Progenitor cell of endocrine pancreas (in vitro differentiated cells): ENCODE data around the gene PLCG1. TPM values are rescaled to one million over a fixed set of nuclear protein-coding genes. Genes with fewer than 3 reads are reported as not detected.

Experiments used
- DNase-seq: peaks from one replicate; pipeline ENCODE4 v3.0.0; 2021; ENCODE audit warnings: low spot score; ENCODE audit not compliant: unreplicated experiment
- H3K27ac Mint-ChIP-seq: 2 replicates; pipeline ENCODE4 v1.8.0; 2021; ENCODE audit warnings: mild to moderate bottlenecking, moderate library complexity, mixed read lengths
- H3K27me3 Mint-ChIP-seq: 2 replicates; pipeline ENCODE4 v1.8.0; 2021; ENCODE audit warnings: mixed read lengths
- H3K36me3 Mint-ChIP-seq: 2 replicates; pipeline ENCODE4 v1.8.0; 2022; ENCODE audit warnings: mixed read lengths; ENCODE audit not compliant: insufficient read depth
- H3K4me1 Mint-ChIP-seq: 2 replicates; pipeline ENCODE4 v1.8.0; 2021; ENCODE audit warnings: low read depth, mixed read lengths
- H3K4me3 Mint-ChIP-seq: 2 replicates; pipeline ENCODE4 v1.8.0; 2021; ENCODE audit warnings: low read depth, mild to moderate bottlenecking, moderate library complexity, mixed read lengths
- H3K9me3 Mint-ChIP-seq: 2 replicates; pipeline ENCODE4 v1.8.0; 2021; ENCODE audit warnings: low read depth, mixed read lengths
- total RNA-seq: library from RNA; stranded (reverse); gene quantifications from 2 replicates; pipeline ENCODE4 v1.2.1, GENCODE V29; 2021
- TF ChIP-seq, protein P1 (sequence below): fragments of 200-600 bp; sonication (generic); IDR thresholded peaks from one replicate; pipeline ENCODE4 v1.5.0; 2021; ENCODE audit warnings: antibody characterized with exemption, mild to moderate bottlenecking; ENCODE audit not compliant: unreplicated experiment

Gene PLCG1
- total RNA-seq, 1 donor from 2014 or later, result 395 TPM

- peaks cover 9% of the 10 kb centered on the region for H3K4me1 Mint-ChIP-seq
- peaks cover 26% of the 10 kb centered on the region for H3K36me3 Mint-ChIP-seq
- TF ChIP-seq, protein P1, sequence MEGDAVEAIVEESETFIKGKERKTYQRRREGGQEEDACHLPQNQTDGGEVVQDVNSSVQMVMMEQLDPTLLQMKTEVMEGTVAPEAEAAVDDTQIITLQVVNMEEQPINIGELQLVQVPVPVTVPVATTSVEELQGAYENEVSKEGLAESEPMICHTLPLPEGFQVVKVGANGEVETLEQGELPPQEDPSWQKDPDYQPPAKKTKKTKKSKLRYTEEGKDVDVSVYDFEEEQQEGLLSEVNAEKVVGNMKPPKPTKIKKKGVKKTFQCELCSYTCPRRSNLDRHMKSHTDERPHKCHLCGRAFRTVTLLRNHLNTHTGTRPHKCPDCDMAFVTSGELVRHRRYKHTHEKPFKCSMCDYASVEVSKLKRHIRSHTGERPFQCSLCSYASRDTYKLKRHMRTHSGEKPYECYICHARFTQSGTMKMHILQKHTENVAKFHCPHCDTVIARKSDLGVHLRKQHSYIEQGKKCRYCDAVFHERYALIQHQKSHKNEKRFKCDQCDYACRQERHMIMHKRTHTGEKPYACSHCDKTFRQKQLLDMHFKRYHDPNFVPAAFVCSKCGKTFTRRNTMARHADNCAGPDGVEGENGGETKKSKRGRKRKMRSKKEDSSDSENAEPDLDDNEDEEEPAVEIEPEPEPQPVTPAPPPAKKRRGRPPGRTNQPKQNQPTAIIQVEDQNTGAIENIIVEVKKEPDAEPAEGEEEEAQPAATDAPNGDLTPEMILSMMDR, result no peak
- H3K27me3 Mint-ChIP-seq, result no peaks in the 10 kb centered on the region
- no peaks in the 10 kb centered on the region for H3K9me3 Mint-ChIP-seq
- DNase-seq, result no peak
- H3K27ac Mint-ChIP-seq, result no peak overlapping the region
- no peak overlapping the region for H3K4me3 Mint-ChIP-seq
Measured at GRCh38 chr20:41162396-41162795, 25.1 kb downstream of the PLCG1 start.

DNA sequence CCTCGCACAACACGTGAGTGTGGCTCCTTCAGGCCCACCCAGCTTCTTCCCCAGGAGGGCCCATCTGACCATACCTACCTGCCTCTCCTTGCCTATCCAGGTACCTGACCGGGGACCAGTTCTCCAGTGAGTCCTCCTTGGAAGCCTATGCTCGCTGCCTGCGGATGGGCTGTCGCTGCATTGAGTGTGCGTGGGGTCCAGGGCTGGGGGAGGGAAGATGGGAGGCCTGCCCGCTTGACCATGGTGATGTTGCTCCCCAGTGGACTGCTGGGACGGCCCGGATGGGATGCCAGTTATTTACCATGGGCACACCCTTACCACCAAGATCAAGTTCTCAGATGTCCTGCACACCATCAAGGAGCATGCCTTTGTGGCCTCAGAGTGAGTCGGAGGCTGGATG is 26.5 kb downstream of the PLCG1 start:
- TF ChIP-seq, protein P1, result no peak
- no peak for DNase-seq
- Mint-ChIP-seq H3K4me1 (no peaks in the 10 kb centered on the region), H3K27me3 (no peaks in the 10 kb centered on the region), H3K27ac (peak overlapping the region; percentile 21), H3K4me3 (no peak overlapping the region), H3K9me3 (no peaks in the 10 kb centered on the region), H3K36me3 (peaks cover 27% of the 10 kb centered on the region)

DNA sequence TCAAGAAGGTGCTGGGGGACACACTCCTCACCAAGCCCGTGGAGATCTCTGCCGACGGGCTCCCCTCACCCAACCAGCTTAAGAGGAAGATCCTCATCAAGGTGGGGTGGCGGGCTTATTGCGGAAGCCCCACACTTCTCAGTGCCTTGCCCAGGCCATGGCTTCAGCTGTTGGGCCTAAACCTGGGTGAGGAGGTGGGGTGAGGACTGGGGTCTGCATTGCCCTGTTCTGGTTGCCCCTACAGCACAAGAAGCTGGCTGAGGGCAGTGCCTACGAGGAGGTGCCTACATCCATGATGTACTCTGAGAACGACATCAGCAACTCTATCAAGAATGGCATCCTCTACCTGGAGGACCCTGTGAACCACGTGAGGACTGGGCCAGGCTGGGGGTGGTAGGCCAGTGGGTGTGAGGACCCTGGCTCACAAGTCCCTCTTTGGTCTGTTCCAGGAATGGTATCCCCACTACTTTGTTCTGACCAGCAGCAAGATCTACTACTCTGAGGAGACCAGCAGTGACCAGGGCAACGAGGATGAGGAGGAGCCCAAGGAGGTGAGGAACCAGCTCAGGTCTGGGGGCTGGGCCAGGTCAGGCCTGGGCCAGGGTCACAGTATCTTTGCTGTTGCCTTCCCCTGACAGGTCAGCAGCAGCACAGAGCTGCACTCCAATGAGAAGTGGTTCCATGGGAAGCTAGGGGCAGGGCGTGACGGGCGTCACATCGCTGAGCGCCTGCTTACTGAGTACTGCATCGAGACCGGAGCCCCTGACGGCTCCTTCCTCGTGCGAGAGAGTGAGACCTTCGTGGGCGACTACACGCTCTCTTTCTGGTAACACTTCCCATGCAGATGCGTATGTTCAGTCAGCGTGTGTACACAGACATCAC is 27.9 kb downstream of the PLCG1 start:
- TF ChIP-seq, protein P1, result no peak
- no peak overlapping the region for H3K4me3 Mint-ChIP-seq
- DNase-seq, result no peak
- no peaks in the 10 kb centered on the region for H3K9me3 Mint-ChIP-seq
- no peaks in the 10 kb centered on the region for H3K4me1 Mint-ChIP-seq
- peaks cover 28% of the 10 kb centered on the region for H3K36me3 Mint-ChIP-seq
- H3K27me3 Mint-ChIP-seq, result no peaks in the 10 kb centered on the region
- no peak overlapping the region for H3K27ac Mint-ChIP-seq

GRCh38 chr20:41166201-41167117 is 29.1 kb downstream of the PLCG1 start:
- Mint-ChIP-seq H3K36me3 (peaks cover 29% of the 10 kb centered on the region), H3K4me1 (no peaks in the 10 kb centered on the region), H3K27ac (no peak overlapping the region), H3K27me3 (no peaks in the 10 kb centered on the region), H3K4me3 (no peak overlapping the region), H3K9me3 (no peaks in the 10 kb centered on the region)
- DNase-seq, result no peak
- TF ChIP-seq, protein P1, result no peak

DNA sequence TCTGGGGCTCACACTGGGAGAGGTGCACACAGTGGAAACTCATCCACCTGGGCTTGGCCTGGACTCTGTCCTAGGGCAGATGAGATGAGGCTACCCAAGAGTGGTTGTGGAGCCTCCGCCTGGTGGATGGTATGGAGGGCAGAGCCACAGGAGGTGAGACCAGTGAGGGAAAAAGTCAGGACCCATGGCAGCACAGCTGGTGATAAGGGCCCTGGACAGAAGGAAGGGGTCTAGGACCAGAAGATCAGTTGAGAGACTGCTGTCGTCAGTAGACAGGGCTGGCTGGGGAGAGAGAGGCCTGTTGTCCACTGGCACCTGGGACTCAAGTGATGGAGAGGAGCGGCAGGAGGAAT is 29.8 kb downstream of the PLCG1 start:
- H3K27me3 Mint-ChIP-seq, result no peaks in the 10 kb centered on the region
- H3K4me3 Mint-ChIP-seq, result no peak overlapping the region
- no peaks in the 10 kb centered on the region for H3K4me1 Mint-ChIP-seq
- H3K27ac Mint-ChIP-seq, result peak overlapping the region; percentile 7
- TF ChIP-seq, protein P1, result no peak
- peaks cover 29% of the 10 kb centered on the region for H3K36me3 Mint-ChIP-seq
- no peak for DNase-seq
- no peaks in the 10 kb centered on the region for H3K9me3 Mint-ChIP-seq
